HG03280 (cell line): ENCODE results near the gene SLC25A45.
A peak's percentile ranks its signal among the peaks of the same experiment; 100 is the strongest.

Experiments used
- ATAC-seq: cut with Tn5 transposase; IDR thresholded peaks from one replicate; pipeline ENCODE4 v1.9.1; 2021; ENCODE audit warnings: mild to moderate bottlenecking, moderate library complexity; ENCODE audit not compliant: unreplicated experiment

SLC25A45 gene, protein sequence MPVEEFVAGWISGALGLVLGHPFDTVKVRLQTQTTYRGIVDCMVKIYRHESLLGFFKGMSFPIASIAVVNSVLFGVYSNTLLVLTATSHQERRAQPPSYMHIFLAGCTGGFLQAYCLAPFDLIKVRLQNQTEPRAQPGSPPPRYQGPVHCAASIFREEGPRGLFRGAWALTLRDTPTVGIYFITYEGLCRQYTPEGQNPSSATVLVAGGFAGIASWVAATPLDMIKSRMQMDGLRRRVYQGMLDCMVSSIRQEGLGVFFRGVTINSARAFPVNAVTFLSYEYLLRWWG

DNA sequence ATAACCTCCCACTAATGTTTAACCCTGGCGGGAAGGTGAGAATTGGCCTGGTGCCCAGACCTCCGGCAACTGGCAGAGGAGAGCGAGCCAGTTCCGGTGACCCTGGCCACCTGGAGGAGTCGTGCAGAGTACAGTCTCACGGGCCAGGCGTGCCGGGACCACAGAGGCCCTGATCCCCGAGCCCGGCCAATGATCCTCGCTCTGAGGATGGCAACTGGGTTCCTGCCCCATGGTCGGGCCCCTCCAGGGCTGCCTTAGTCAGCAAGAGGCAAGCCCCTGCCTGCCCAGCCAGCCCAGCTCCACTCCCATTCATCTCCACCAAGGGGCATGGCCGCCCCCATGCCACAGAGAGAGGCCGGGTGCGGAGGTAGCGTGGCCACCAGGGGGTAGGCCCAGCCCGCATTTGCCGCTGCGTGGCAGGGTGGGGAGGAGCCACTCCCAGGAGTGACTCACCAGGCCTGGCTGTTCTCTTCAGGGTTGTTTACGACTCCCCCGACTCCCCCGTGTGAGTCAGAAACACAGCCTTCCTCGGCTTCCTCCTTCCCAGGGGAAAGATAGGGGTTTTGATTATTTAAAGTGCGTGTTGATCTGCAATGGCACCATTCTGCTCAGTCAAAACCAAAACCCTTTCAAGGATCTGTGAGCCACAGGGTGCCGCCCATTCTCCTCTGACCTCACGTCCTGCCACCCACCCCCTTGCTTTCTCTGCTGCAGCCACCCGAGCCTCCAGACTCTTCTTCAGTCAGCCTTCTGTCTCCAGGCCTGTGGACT is at the start of gene SLC25A45:
Gene SLC25A45, minus strand, starts transcription at position 614 of the 771 bp plus-strand sequence. CDS start 695 bp downstream, outside the sequence.
- peak; percentile 69 for ATAC-seq

GRCh38 chr11:65431451-65432099 is 49.1 kb upstream of the SLC25A45 start:
- no peak for ATAC-seq

GRCh38 chr11:65430406-65431217 is 48.2 kb upstream of the SLC25A45 start:
- no peak for ATAC-seq

DNA sequence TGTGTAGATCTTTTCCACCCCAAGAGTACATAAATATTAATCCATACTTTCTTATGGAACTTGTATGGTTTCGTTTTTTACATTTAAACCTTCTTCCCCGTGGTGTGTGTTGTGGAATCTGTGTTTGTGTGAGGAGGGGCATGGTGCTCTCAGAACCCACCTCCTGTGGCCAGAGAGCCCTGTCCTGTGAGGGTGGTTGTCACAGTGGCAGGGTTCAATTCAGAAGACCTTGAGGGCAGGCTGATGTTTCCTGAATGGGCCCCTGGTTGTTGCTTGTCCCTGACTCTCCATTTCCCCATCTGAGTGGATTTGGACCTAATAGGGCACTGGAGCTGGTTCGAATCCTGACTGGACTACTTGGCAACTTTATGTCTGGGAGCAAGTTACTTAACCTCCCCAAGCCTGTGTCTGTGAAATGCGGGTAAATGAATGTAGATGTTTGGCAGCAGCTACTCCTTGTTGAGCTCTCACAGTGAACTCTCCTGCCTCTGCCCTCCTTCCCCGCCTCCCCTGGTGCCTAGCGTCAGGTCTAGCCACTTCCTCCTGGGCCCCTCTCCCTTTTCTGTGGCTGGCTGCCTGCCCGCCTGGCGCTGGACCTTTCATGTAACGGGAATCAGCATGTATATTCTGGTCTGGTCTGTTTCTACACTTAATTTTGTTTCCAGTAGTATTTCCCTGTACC is 47.4 kb upstream of the SLC25A45 start:
- ATAC-seq: no peak

GRCh38 chr11:65429068-65429681 is 46.7 kb upstream of the SLC25A45 start:
- ATAC-seq: no peak

DNA sequence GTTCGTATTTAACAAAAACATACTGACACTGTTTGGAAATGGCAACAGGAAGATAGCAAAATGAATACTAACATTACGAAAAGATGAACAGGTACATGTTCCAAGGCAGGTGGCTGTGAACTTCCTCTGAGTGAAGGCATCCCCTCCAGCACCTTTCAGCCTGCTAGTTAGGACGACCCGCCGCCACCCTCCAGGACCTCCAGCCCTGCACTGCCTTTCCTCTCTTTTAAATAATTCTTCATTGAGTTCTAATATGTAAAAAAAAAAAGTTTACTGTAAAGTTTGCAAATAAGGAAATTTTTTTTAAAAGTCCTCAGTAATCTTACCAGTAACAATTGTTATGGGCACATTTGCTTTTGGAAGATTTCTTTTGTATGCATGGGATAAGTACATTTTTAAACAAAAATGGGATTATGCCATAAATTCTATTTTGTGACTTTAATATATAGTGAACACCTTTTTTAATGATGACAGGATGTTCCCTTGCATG is 46.2 kb upstream of the SLC25A45 start:
- no peak for ATAC-seq

DNA sequence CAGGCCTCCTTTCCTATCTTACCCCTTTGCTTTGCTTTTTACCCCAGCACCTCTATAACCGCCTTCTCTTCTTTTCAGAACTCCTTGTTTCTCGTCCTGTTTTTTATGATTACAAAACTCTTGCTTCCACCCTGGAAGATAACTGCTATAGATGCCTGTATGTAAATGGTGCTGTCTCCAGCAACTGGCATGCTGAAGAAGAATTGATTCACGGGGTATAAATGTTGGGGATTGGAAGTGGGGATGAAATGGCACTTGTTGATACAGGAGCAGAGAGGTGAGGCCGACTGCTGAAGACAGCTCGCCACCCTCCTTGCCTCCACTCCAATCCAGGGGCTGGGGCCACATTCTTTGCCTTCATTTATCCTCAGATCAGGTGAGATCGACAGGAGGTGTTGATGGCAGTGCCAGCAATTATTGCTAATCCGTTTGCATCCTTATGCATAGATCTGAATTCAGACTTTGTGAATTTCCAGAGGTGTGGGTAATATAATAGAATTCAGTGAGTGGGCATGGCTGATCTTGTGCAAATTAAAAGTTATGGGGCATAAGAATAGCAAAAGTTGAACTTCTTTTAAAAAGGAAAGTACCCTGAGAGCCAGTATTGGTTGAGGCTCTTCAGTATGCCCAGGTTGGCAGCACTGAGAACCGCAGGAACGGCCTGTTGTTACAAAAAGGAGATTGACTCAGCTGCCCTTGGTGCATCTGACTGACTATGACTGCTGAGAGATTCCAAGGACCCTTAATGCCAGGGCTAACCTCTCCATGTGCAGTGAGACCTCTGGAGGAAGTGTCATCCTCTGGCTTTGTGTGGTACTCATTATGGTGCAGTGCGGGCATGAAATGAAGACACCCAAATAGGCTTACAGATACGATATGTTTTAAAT is 45.5 kb upstream of the SLC25A45 start:
- no peak for ATAC-seq

DNA sequence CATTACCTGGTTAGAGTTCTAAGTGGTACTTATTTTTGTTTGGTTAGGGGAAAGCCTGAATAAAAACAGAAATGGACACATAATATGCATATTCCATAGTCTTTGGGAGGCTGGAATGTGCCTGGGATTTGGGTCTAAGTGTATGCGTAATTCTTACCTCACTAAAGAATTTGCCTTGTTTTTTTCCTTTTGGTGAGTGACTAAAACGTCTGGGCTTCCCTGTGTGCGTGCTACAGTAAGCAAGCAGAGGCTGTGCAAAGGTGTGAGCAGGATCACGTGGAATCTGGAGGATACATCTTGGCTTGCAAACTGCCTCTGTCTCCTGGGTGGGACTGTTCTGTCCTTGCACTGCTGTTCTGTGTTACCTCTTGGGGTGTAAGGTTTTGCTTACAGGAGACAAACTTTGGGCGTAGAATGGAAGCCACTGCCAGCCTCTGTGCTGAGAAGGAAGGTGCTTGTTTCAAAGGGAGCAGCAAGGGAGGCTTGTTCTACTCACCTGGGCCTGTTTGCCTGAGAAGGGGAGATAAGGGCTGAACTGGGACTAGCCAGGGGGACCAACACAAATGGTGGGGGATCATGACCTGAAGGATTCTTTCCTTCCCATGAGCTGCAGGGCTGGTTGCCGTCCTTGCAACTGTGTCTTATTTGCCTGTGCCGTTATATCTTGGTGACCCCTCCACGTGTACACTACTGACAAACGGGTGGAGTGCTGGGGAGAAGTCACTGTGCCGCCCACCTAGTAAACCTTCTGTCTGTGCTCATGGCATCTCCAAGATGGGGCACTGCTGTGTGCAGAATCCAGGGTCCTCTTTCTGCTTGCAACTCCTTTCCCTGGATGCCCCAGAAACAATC is 44.6 kb upstream of the SLC25A45 start:
- no peak for ATAC-seq

DNA sequence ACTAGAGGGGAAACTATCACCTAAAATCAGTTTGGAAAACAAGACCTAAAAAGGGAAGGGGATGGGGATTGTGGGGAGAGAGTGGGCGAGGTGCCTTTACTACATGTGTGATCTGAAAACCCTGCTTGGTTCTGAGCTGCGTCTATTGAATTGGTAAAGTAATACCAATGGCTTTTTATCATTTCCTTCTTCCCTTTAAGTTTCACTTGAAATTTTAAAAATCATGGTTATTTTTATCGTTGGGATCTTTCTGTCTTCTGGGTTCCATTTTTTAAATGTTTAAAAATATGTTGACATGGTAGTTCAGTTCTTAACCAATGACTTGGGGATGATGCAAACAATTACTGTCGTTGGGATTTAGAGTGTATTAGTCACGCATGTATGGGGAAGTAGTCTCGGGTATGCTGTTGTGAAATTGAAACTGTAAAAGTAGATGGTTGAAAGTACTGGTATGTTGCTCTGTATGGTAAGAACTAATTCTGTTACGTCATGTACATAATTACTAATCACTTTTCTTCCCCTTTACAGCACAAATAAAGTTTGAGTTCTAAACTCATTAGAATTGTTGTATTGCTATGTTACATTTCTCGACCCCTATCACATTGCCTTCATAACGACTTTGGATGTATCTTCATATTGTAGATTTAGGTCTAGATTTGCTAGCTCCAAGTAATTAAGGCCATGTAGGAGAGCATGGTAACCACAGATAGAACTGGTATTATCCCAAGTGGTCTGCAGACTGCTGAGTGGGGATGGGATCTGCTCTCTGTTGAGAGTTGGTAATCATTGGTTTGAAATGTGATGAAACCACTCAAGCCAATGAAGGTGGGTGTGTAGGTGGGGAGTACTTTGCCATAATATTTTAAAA is 43.8 kb upstream of the SLC25A45 start:
- ATAC-seq: peak; percentile 26

GRCh38 chr11:65425105-65425970 is 42.9 kb upstream of the SLC25A45 start:
- ATAC-seq: no peak

GRCh38 chr11:65424205-65425104 is 42.0 kb upstream of the SLC25A45 start:
- ATAC-seq: no peak

- no peak for ATAC-seq
Observed at GRCh38 chr11:65423516-65424204, 41.2 kb upstream of the SLC25A45 start.

- no peak for ATAC-seq
Observed at GRCh38 chr11:65422633-65423515, 40.4 kb upstream of the SLC25A45 start, which contains the start of gene NEAT1. Gene NEAT1, plus strand, starts transcription at chr11:65422798.
